GM19035 (cell line): ENCODE results near the gene PALMD.

Experiments used
- ATAC-seq: cut with Tn5 transposase; IDR thresholded peaks from one replicate; pipeline ENCODE4 v1.9.1; 2021; ENCODE audit not compliant: unreplicated experiment

The PALMD gene

GRCh38 chr1:99738858-99739465 is 93.0 kb downstream of the PALMD start:
- ATAC-seq: no peak

- no peak for ATAC-seq
Measured at GRCh38 chr1:99740141-99740540, 94.2 kb downstream of the PALMD start.
